Measurements from ENCODE around the gene PIK3C2G. TPM values are rescaled to one million over a fixed set of nuclear protein-coding genes. Genes with fewer than 3 reads are reported as not detected.

The PIK3C2G gene
- total RNA-seq, 1 experiment from 2014 or later = not detected

DNA sequence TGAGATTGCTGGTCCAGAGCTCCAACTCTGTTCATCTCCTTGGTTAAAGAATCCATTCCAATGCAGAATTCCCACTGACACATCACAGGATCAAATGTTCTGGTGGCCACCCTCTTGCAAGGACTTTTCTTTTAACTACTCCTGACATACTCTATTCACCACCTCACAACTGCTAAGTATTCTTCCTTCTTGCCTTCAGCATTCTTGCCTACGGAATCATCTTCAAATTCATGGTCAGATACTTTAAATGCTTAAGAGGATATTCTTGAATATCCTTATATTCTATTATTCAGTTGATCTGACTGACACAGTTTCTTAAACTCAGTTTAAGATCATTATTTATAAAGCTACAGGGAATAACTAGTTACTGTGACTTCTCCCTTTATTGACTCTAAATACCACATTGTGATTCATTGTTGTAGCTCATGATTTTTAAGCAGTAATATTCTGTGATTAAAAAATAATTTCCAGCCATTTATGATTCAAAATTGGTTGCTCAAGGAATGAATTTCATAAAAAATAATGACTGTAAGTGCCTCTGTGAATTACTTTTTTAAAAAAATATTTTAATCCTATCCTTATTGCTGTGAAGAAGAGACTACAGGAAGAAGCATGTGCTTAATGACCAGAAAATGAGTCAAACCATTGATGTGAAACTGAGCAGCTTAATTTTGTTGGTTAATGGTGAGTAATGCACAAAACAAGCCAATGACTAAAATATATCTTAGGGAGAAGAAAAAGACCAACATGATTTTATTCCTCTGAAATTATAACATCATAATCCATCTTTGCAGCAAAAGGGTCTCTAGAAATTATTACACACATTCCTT is 207.1 kb downstream of the PIK3C2G start (continued):
- TF ChIP-seq, protein P1, sequence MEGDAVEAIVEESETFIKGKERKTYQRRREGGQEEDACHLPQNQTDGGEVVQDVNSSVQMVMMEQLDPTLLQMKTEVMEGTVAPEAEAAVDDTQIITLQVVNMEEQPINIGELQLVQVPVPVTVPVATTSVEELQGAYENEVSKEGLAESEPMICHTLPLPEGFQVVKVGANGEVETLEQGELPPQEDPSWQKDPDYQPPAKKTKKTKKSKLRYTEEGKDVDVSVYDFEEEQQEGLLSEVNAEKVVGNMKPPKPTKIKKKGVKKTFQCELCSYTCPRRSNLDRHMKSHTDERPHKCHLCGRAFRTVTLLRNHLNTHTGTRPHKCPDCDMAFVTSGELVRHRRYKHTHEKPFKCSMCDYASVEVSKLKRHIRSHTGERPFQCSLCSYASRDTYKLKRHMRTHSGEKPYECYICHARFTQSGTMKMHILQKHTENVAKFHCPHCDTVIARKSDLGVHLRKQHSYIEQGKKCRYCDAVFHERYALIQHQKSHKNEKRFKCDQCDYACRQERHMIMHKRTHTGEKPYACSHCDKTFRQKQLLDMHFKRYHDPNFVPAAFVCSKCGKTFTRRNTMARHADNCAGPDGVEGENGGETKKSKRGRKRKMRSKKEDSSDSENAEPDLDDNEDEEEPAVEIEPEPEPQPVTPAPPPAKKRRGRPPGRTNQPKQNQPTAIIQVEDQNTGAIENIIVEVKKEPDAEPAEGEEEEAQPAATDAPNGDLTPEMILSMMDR (IDR thresholded peaks at IDR 0.05 in 2 of 3, conservative IDR thresholded peaks at IDR 0.05 in 1 of 3; ENCODE audit: borderline replicate concordance in 1 of 3, insufficient read depth in 1 of 3, low read depth in 2 of 3, low read length in 2 of 3) = no peak
- TF ChIP-seq, protein P2, sequence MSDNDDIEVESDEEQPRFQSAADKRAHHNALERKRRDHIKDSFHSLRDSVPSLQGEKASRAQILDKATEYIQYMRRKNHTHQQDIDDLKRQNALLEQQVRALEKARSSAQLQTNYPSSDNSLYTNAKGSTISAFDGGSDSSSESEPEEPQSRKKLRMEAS (IDR thresholded peaks at IDR 0.05) = no peak

DNA sequence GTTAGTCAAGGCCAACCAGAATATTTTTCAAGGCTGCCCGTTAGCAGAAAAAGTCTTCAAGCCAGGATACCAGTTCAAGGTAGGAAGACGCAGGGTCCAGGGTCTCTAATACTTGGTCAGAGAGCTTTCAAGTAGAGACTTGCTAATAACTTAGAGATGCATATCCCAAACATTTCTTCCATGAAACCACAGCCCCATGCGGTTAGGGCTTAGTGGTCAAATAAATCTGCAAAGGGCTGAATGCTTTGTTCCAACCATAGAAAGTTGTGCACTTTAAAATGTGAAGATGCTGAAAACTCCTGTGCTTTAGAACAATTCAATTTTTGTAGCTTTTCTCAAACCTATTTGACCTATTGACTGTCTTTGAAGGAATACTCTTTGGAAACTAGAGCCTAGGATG is 208.9 kb downstream of the PIK3C2G start:
- BruUV-seq (replicated peaks) = no TSS peak
- H3K4me2 ChIP-seq (ENCODE audit: low read length) = no peak overlapping the region
- no peaks in the 10 kb centered on the region for H3K4me1 ChIP-seq (ENCODE audit: control insufficient read depth in 1 of 2, insufficient read depth in 2 of 2, low read length in 2 of 2)
- TF ChIP-seq, protein P3, sequence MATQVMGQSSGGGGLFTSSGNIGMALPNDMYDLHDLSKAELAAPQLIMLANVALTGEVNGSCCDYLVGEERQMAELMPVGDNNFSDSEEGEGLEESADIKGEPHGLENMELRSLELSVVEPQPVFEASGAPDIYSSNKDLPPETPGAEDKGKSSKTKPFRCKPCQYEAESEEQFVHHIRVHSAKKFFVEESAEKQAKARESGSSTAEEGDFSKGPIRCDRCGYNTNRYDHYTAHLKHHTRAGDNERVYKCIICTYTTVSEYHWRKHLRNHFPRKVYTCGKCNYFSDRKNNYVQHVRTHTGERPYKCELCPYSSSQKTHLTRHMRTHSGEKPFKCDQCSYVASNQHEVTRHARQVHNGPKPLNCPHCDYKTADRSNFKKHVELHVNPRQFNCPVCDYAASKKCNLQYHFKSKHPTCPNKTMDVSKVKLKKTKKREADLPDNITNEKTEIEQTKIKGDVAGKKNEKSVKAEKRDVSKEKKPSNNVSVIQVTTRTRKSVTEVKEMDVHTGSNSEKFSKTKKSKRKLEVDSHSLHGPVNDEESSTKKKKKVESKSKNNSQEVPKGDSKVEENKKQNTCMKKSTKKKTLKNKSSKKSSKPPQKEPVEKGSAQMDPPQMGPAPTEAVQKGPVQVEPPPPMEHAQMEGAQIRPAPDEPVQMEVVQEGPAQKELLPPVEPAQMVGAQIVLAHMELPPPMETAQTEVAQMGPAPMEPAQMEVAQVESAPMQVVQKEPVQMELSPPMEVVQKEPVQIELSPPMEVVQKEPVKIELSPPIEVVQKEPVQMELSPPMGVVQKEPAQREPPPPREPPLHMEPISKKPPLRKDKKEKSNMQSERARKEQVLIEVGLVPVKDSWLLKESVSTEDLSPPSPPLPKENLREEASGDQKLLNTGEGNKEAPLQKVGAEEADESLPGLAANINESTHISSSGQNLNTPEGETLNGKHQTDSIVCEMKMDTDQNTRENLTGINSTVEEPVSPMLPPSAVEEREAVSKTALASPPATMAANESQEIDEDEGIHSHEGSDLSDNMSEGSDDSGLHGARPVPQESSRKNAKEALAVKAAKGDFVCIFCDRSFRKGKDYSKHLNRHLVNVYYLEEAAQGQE (IDR thresholded peaks at IDR 0.05; ENCODE audit: low read depth) = no peak
- TF ChIP-seq POLR2AphosphoS5 (IDR thresholded peaks at IDR 0.05; ENCODE audit: low read depth, low read length) = no peak
- TF ChIP-seq YY1 (IDR thresholded peaks at IDR 0.05; ENCODE audit: extremely low read depth, insufficient replicate concordance, low read depth, low read length) = no peak
- no peak for TF ChIP-seq EZH2 (IDR thresholded peaks at IDR 0.05)
- TF ChIP-seq JUND (IDR thresholded peaks at IDR 0.05) = no peak
- TF ChIP-seq ELF1 (IDR thresholded peaks at IDR 0.05; ENCODE audit: borderline replicate concordance, low read depth) = no peak
- no peak for TF ChIP-seq TCF7L2 (IDR thresholded peaks at IDR 0.05; ENCODE audit: borderline replicate concordance, extremely low read depth, insufficient read depth, insufficient read length)
- no peak for TF ChIP-seq EZH2phosphoT487 (IDR thresholded peaks at IDR 0.05; ENCODE audit: borderline replicate concordance)
- TF ChIP-seq ZFX (IDR thresholded peaks at IDR 0.05) = no peak
- TF ChIP-seq SRF (IDR thresholded peaks at IDR 0.05; ENCODE audit: low read depth) = no peak
- H3K9me3 ChIP-seq (ENCODE audit: control insufficient read depth in 1 of 2, insufficient read depth in 1 of 2, low read depth in 1 of 2, low read length in 2 of 2) = no peaks in the 10 kb centered on the region
- H2AFZ ChIP-seq (ENCODE audit: low read depth, low read length, poor library complexity, severe bottlenecking) = no peak overlapping the region
- no peak overlapping the region for H3K4me3 ChIP-seq (replicated peaks in 1 of 2; ENCODE audit: low read depth in 1 of 2, low read length in 2 of 2)
- no peaks in the 10 kb centered on the region for H3K9me2 ChIP-seq (ENCODE audit: insufficient read depth)
- no peaks in the 10 kb centered on the region for H3K27me3 ChIP-seq (ENCODE audit: insufficient read depth, low read length)
- H3K36me3 ChIP-seq (ENCODE audit: control insufficient read depth in 1 of 2, insufficient read depth in 2 of 2, low read length in 2 of 2) = no peaks in the 10 kb centered on the region
- ChIA-PET CTCF (no interaction called here), RAD21 (ENCODE audit: low non-redundant PET in 1 of 2, low total read pairs in 2 of 2, uncharacterized antibody in 2 of 2, unreplicated experiment in 2 of 2) (no interaction called here), POLR2A (no interaction called here)
- ATAC-seq (no peak), DNase-seq (ENCODE audit: low read depth, low spot score) (no peak)
- H3K27ac ChIP-seq (ENCODE audit: low read depth, low read length) = no peak overlapping the region
- H3K9ac ChIP-seq (ENCODE audit: low read length) = no peak overlapping the region
- no peaks in the 10 kb centered on the region for H3K79me2 ChIP-seq (ENCODE audit: insufficient read depth, low read length)
- no peaks in the 10 kb centered on the region for H4K20me1 ChIP-seq (ENCODE audit: insufficient read depth)
- intact Hi-C loops (cut with micrococcal nuclease) = no loop called here

Measured in HCT116 (cell line).